ENCODE measurements around the gene GRK5. TPM values are rescaled to one million over a fixed set of nuclear protein-coding genes. Genes with fewer than 3 reads are reported as not detected.

The GRK5 gene
- total RNA-seq (10 to 100 TPM; 21.7 to 36.8 (median 30.6) TPM), total RNA-seq (26.4 to 224 (median 55.1) reads per million in 29 experiments)
- 21.8 TPM for total RNA-seq (2013)

GRCh38 chr10:119207366-119207666 is at the start of gene GRK5:
Gene GRK5 (plus strand): TSS chr10:119207571. CDS start chr10:119207918, 347 bp downstream.
- ChIA-PET POLR2A (interaction anchor here (0.6 to 1.3 kb wide), 4 partner anchors 43 to 238 kb away, joined by 3 to 10 read pairs (median 3); no protein-coding TSS in a partner anchor), CTCF (interaction anchor here (0.6 to 1.9 kb wide), 17 partner anchors 9 to 456 kb away, joined by 3 to 12 read pairs (median 4); partner anchors contain the start of gene RGS10 (in 1 of the 2))
- peaks cover 38 to 48% (median 46%) of the 10 kb centered on the region in 3 donors for H3K4me1 Mint-ChIP-seq
- peak within 1 kb of the TSS; percentile 87 to 96 (median 92) for H3K4me3 Mint-ChIP-seq
- 0% methylated on average over 27 of the region's 34 CpGs for WGBS (ENCODE audit: insufficient coverage)
- ATAC-seq (replicated peaks in 1 of 4): peak; percentile 82 to 86 (median 82)
- no peaks in the 10 kb centered on the region for H3K27me3 Mint-ChIP-seq
- no peaks in the 10 kb centered on the region for H3K36me3 ChIP-seq (ENCODE audit: control insufficient read depth in 2 of 2, extremely low read depth in 1 of 2, insufficient read depth in 1 of 2, low read length in 1 of 2)
- peak within 1 kb of the TSS; percentile 92 to 97 for H3K27ac Mint-ChIP-seq
- peak within 1 kb of the TSS; percentile 65 to 98 for H3K4me3 ChIP-seq (ENCODE audit: control insufficient read depth in 1 of 2, extremely low read depth in 1 of 2, low read length in 1 of 2)
- DNase-seq: peak; percentile 88 to 99 (median 96)
- no peaks in the 10 kb centered on the region for H3K9me3 Mint-ChIP-seq
- no peaks in the 10 kb centered on the region for H3K27me3 ChIP-seq (replicated peaks in 1 of 2; ENCODE audit: control insufficient read depth in 2 of 2, extremely low read depth in 1 of 2, insufficient read depth in 2 of 2, low read length in 1 of 2)
- peak within 1 kb of the TSS; percentile 74 for H3K27ac ChIP-seq (ENCODE audit: low read length)
- H3K9me3 ChIP-seq: no peaks in the 10 kb centered on the region
- no peaks in the 10 kb centered on the region for H3K36me3 Mint-ChIP-seq
- H3K4me1 ChIP-seq (ENCODE audit: control insufficient read depth in 1 of 2, extremely low read depth in 1 of 2, insufficient read depth in 2 of 2, low read length in 2 of 2): peaks cover 29 to 38% of the 10 kb centered on the region in 2 experiments

GRCh38 chr10:119159332-119159731 is 48.0 kb upstream of the GRK5 start:
- Histone ChIP-seq H3K9me3 (no peaks in the 10 kb centered on the region), H3K36me3 (ENCODE audit: control insufficient read depth in 2 of 2, extremely low read depth in 1 of 2, insufficient read depth in 1 of 2, low read length in 1 of 2) (peaks cover 3 to 46% of the 10 kb centered on the region in 2 donors), H3K4me1 (ENCODE audit: control insufficient read depth in 1 of 2, extremely low read depth in 1 of 2, insufficient read depth in 2 of 2, low read length in 2 of 2) (peaks cover 1 to 2% of the 10 kb centered on the region in 2 experiments), H3K27me3 (replicated peaks in 1 of 2; ENCODE audit: control insufficient read depth in 2 of 2, extremely low read depth in 1 of 2, insufficient read depth in 2 of 2, low read length in 1 of 2) (no peaks in the 10 kb centered on the region), H3K4me3 (ENCODE audit: control insufficient read depth in 1 of 2, extremely low read depth in 1 of 2, low read length in 1 of 2) (no peak overlapping the region), H3K27ac (ENCODE audit: low read length) (no peak overlapping the region)
- peaks cover 0 to 12% (median 9%) of the 10 kb centered on the region in 3 donors for H3K4me1 Mint-ChIP-seq
- DNase-seq (no peak), ATAC-seq (replicated peaks in 1 of 4) (no peak)
- H3K36me3 Mint-ChIP-seq: peaks cover 24% of the 10 kb centered on the region
- WGBS (ENCODE audit: insufficient coverage): 70% methylated on average over 2 of the region's 8 CpGs
- H3K27me3 Mint-ChIP-seq: no peaks in the 10 kb centered on the region
- no peak overlapping the region for H3K27ac Mint-ChIP-seq
- no peaks in the 10 kb centered on the region for H3K9me3 Mint-ChIP-seq
- ChIA-PET CTCF (no interaction called here), POLR2A (no interaction called here)
- no peak overlapping the region for H3K4me3 Mint-ChIP-seq

- no peaks in the 10 kb centered on the region for H3K27me3 Mint-ChIP-seq
- ATAC-seq (replicated peaks in 1 of 4): no peak
- Histone ChIP-seq H3K27ac (ENCODE audit: low read length) (no peak overlapping the region), H3K9me3 (no peaks in the 10 kb centered on the region), H3K27me3 (replicated peaks in 1 of 2; ENCODE audit: control insufficient read depth in 2 of 2, extremely low read depth in 1 of 2, insufficient read depth in 2 of 2, low read length in 1 of 2) (no peaks in the 10 kb centered on the region), H3K4me1 (ENCODE audit: control insufficient read depth in 1 of 2, extremely low read depth in 1 of 2, insufficient read depth in 2 of 2, low read length in 2 of 2) (peaks cover 7 to 23% of the 10 kb centered on the region in 2 experiments), H3K4me3 (ENCODE audit: control insufficient read depth in 1 of 2, extremely low read depth in 1 of 2, low read length in 1 of 2) (no peak overlapping the region), H3K36me3 (ENCODE audit: control insufficient read depth in 2 of 2, extremely low read depth in 1 of 2, insufficient read depth in 1 of 2, low read length in 1 of 2) (peaks cover 2 to 26% of the 10 kb centered on the region in 2 donors)
- no peak overlapping the region for H3K4me3 Mint-ChIP-seq
- H3K27ac Mint-ChIP-seq: no peak overlapping the region
- DNase-seq: no peak
- POLR2A ChIA-PET: interaction anchor here in 1 of 2 donors (0.5 to 1.0 kb wide), 5 partner anchors 12 to 641 kb away, joined by 3 to 6 read pairs (median 4); no protein-coding TSS in a partner anchor
- 83% methylated on average over 10 of the region's 11 CpGs for WGBS (ENCODE audit: insufficient coverage)
- H3K4me1 Mint-ChIP-seq: peaks cover 9 to 32% (median 28%) of the 10 kb centered on the region in 3 donors
- no peaks in the 10 kb centered on the region for H3K9me3 Mint-ChIP-seq
- H3K36me3 Mint-ChIP-seq: peaks cover 16% of the 10 kb centered on the region
- CTCF ChIA-PET: interaction anchor here (0.5 to 0.6 kb wide), 4 partner anchors 64 to 376 kb away, joined by 3 to 7 read pairs (median 3); no protein-coding TSS in a partner anchor
Measured at GRCh38 chr10:119161680-119162451, 45.5 kb upstream of the GRK5 start.

GRCh38 chr10:119162452-119163092 is 44.8 kb upstream of the GRK5 start:
- Histone ChIP-seq H3K27ac (ENCODE audit: low read length) (no peak overlapping the region), H3K9me3 (no peaks in the 10 kb centered on the region), H3K36me3 (ENCODE audit: control insufficient read depth in 2 of 2, extremely low read depth in 1 of 2, insufficient read depth in 1 of 2, low read length in 1 of 2) (peaks cover 2 to 24% of the 10 kb centered on the region in 2 donors), H3K27me3 (replicated peaks in 1 of 2; ENCODE audit: control insufficient read depth in 2 of 2, extremely low read depth in 1 of 2, insufficient read depth in 2 of 2, low read length in 1 of 2) (no peaks in the 10 kb centered on the region), H3K4me3 (ENCODE audit: control insufficient read depth in 1 of 2, extremely low read depth in 1 of 2, low read length in 1 of 2) (no peak overlapping the region), H3K4me1 (ENCODE audit: control insufficient read depth in 1 of 2, extremely low read depth in 1 of 2, insufficient read depth in 2 of 2, low read length in 2 of 2) (peaks cover 7 to 23% of the 10 kb centered on the region in 2 experiments)
- no peaks in the 10 kb centered on the region for H3K27me3 Mint-ChIP-seq
- no peaks in the 10 kb centered on the region for H3K9me3 Mint-ChIP-seq
- ChIA-PET POLR2A (interaction anchor here in 1 of 2 donors (0.6 kb wide), 1 partner anchor 11 kb away, joined by 3 read pairs; no protein-coding TSS in a partner anchor), CTCF (no interaction called here)
- H3K4me1 Mint-ChIP-seq: peaks cover 15 to 36% (median 30%) of the 10 kb centered on the region in 3 donors
- peak overlapping the region; percentile 0 to 40 for H3K27ac Mint-ChIP-seq
- H3K4me3 Mint-ChIP-seq: no peak overlapping the region
- DNase-seq: no peak
- 93% methylated on average over 3 of the region's 5 CpGs for WGBS (ENCODE audit: insufficient coverage)
- H3K36me3 Mint-ChIP-seq: peaks cover 18% of the 10 kb centered on the region
- no peak for ATAC-seq (replicated peaks in 1 of 4)

GRCh38 chr10:119165171-119166117 is 41.9 kb upstream of the GRK5 start, which contains the start of gene SFXN4:
Gene SFXN4 (minus strand): TSS chr10:119165714. CDS start chr10:119165647, 67 bp downstream.
- peak within 1 kb of the TSS; percentile 68 for H3K27ac ChIP-seq (ENCODE audit: low read length)
- no peaks in the 10 kb centered on the region for H3K27me3 ChIP-seq (replicated peaks in 1 of 2; ENCODE audit: control insufficient read depth in 2 of 2, extremely low read depth in 1 of 2, insufficient read depth in 2 of 2, low read length in 1 of 2)
- peaks cover 15 to 36% (median 30%) of the 10 kb centered on the region in 3 donors for H3K4me1 Mint-ChIP-seq
- H3K36me3 ChIP-seq (ENCODE audit: control insufficient read depth in 2 of 2, extremely low read depth in 1 of 2, insufficient read depth in 1 of 2, low read length in 1 of 2): peaks cover 0 to 26% of the 10 kb centered on the region in 2 donors
- H3K27me3 Mint-ChIP-seq: no peaks in the 10 kb centered on the region
- H3K36me3 Mint-ChIP-seq: peaks cover 31% of the 10 kb centered on the region
- ATAC-seq (replicated peaks in 1 of 4): peak; percentile 92 to 96 (median 94)
- H3K9me3 ChIP-seq: no peaks in the 10 kb centered on the region
- CTCF ChIA-PET: interaction anchor here in 1 of 2 donors (0.7 to 1.2 kb wide), 3 partner anchors 11 to 46 kb away, joined by 3 read pairs; no protein-coding TSS in a partner anchor
- DNase-seq: peak; percentile 52 to 88 (median 72)
- peak within 1 kb of the TSS; percentile 85 to 90 (median 88) for H3K4me3 Mint-ChIP-seq
- POLR2A ChIA-PET: interaction anchor here in 1 of 2 donors (0.5 to 0.8 kb wide), 2 partner anchors 14 to 42 kb away, joined by 3 read pairs; partner anchors contain the start of gene GRK5
- H3K27ac Mint-ChIP-seq: peak within 1 kb of the TSS; percentile 93 to 96
- peak within 1 kb of the TSS; percentile 72 to 83 for H3K4me3 ChIP-seq (ENCODE audit: control insufficient read depth in 1 of 2, extremely low read depth in 1 of 2, low read length in 1 of 2)
- no peaks in the 10 kb centered on the region for H3K9me3 Mint-ChIP-seq
- H3K4me1 ChIP-seq (ENCODE audit: control insufficient read depth in 1 of 2, extremely low read depth in 1 of 2, insufficient read depth in 2 of 2, low read length in 2 of 2): peaks cover 7 to 23% of the 10 kb centered on the region in 2 experiments
- WGBS (ENCODE audit: insufficient coverage): 2% methylated on average over 87 of the region's 90 CpGs
